AG20443 (cell line): ENCODE measurements around the gene THPO.

Source experiments
- DNase-seq: peaks from one replicate; pipeline ENCODE4 v3.0.0; 2012; ENCODE audit warnings: low spot score, mixed read lengths

Gene THPO

DNA sequence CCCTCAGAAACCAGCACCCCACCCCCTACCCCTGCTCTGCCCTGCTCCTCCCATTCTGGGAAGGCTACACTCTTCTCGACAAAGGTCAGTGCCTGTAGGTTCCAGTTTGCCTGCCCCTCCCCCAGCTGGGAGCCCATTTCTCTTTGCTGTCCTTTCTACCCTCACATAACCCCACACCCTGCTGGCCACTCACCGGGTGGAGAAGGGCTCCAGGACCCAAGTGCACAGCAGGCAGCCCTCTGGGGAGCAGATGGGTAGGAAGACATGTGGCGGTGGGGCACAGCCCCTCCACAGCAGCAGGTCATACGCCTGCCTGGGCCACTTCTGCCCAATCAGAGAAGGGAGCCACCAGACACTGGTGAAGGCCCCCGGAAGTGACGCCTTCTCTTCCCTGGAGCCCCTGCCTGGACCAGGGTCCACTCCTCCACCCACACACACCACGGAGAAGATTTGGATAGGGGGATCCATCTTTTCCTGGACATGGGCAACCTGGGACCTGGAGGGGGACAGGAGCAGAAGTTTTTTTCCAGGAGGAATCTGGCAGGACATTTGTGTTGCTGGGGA lies at the start of gene THPO:
TSS of gene THPO (minus strand) at position 326 of the 564 bp plus-strand sequence. CDS start 1,948 bp downstream, outside the sequence.
- no peak for DNase-seq

GRCh38 chr3:184426691-184427141 lies 48.7 kb upstream of the THPO start:
- no peak for DNase-seq

GRCh38 chr3:184423561-184423960 lies 45.6 kb upstream of the THPO start:
- DNase-seq: no peak

DNA sequence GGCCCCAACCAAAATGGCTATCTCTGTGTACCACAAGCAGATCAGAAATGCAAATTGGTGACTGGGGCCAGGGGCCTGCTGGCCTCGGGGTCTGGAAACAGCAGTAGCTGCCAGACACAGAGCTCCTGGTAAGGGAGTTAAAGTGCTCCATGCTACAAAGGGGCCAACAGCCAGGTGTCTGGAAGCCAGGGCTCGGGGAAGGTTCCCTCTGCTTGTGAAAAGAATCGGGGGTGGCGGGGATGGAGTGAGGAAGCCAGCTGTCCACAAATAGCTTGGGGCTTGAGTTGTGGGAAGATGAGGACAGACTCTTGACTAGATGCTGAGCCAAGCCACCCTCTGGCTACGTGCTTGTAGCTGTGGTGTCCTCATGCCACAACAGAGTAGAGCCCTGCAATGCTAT lies 41.2 kb upstream of the THPO start:
- DNase-seq: no peak

DNA sequence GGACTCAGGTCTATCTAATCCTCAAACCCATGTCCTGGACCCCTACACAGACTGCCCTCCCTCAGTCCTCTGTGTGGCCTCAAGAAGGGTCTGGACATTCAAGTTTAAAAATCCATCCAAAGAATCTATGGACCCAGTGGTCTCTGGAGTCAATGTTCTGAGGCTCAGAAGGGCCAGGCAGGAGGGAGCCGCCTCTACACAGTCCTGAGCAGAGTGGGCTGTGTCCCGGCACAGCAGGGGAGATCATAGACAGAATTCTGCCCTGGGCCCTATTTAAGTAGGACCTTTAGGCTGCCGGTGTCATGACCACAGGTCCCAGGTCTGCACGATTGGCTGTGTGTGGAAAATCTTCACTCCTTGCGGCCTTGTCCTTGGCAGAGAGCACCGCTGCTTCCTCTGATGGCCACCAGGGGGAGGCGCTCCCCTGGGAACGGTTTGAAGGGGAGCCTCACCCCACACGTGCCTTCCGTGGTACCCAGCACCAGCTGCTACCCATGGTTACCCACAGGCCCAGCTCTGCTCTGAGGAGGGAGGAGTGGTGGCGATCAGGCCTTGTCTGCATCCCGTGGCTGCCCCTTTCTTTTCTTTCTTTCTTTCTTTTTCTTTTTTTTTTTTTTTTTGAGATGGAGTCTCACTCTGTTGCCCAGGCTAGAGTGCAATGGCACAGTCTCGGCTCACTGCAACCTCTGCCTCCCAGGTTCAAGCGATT lies 39.8 kb upstream of the THPO start:
- peak; percentile 89 for DNase-seq

- DNase-seq: no peak
Observed at GRCh38 chr3:184415203-184415490, 37.1 kb upstream of the THPO start.

DNA sequence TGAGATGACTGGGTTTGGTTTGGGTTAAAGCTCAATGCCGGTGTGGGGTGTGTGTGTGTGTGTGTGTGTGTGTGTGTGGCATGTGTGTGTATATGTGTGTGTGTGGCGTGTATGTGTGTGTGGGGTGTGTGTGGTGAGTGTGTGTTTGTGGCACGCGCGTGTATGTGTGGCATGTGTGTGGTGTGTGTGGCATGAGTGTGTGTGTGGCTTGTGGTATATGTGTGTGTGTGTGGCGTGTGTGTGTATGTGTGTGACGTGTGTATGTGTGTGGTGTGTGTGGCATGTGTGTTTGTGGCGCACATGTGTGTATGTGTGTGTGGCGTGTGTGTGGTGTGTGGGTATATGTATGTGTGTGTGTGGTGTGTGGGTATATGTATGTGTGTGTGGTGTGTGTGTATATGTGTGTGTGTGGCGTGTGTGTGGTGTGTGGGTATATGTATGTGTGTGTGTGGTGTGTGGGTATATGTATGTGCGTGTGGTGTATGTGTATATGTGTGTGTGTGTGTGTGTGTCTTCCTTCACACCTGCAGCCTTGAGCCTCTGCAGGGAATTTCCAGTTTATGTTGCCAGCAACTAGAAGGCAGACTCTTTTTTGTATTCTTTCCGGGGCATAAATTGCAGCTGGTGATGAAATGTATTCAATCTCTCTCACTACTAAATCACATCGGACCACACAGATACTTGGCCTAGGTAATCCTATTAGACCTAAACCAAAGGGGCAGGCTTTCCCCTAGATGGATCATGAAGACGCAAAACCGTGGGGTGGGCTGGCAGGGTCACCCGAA lies 36.6 kb upstream of the THPO start:
- DNase-seq: no peak

DNA sequence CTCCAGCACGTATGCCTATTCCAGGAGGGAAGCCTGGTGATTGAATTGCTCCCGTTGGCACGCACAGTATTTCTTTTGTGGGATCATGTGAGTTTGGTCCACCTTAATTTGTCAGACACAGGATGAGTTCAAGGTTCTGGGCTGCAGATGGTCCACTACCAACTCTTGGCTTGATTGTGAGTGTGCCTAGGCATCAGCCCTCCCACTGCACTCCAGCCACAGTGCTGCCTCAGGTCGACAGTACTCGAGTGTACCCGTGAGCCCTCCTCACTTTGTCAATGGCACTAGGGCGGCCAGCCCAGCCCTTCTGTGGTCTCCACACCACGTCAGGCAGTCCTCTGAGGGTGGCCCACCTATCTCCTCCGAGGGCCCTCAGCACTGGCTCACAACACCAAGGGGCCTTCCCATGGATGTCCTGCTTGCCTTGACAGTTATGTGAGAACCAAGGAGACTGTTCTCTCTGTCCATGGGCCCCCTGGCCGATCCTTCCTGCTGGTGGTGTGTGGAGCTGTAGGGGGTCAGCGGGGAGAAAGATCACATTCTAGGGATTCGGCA lies 32.0 kb upstream of the THPO start:
- no peak for DNase-seq

GRCh38 chr3:184409331-184409926 lies 31.4 kb upstream of the THPO start:
- no peak for DNase-seq

GRCh38 chr3:184405075-184406030 lies 27.3 kb upstream of the THPO start:
- DNase-seq: no peak

DNA sequence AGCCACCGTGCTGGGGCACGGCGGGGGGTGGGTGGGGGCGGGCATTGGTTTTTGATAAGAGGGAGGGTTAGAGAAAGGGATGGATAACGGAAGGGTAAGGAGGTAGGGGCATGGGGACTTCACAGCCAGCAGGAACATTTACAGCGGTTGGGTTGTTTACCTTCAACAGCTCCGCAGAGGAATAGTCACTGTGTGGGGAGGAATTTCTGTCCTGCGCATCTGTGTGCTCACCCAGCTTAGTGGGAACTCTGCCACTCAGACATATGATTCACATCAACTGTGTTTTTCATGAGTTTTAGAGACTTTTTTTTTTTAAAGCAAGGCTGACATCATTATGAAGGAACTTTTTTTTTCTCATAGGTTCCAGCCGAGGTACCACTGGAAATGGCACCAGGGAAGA lies 21.4 kb upstream of the THPO start:
- peak; percentile 93 for DNase-seq

GRCh38 chr3:184395320-184395660 lies 17.3 kb upstream of the THPO start:
- no peak for DNase-seq

- DNase-seq: no peak
Observed at GRCh38 chr3:184391266-184391665, 13.3 kb upstream of the THPO start.

DNA sequence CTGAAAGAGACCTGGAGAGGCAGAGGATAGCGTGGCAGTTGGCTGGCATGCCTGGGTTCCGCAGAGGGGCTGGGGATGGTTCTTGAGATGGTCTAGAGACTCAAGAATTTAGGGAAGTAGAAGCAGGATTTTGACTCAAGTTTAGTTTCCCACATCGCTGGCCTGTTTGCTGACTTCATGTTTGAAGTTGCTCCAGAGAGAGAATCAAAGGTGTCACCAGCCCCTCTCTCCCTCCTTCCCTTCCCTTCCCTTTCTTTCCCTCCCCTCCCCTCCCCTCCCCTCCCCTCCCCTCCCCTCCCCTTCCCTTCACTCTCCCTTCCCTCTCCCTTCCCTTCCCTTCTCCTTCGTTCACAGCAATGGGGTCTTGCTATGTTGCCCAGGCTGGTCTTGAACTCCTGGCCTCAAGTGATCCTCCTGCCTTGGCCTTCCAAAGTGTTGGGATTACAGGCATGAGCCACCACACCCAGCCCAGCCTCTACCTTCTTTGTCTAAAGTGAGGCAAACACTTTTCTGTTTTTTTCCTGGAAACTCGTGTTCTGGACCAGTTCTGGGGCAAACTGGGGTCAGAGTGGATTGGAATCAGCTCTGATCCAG lies 12.0 kb upstream of the THPO start:
- DNase-seq: no peak

- DNase-seq: no peak
Observed at GRCh38 chr3:184389384-184389783, 11.4 kb upstream of the THPO start.

DNA sequence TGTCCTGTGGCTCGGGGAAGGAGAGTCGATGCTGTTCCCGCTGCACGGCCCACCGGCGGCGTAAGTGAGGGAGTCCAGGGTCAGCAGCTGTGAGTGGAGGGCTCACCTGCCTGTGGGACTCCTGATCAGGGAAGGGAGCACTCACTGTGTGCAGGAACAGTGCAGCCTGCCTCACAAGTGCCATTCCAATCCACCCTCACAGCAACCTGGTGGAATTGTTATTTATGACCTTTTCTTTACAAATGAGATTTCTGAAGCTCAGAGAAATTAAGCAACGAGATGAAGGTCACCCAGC lies 10.9 kb upstream of the THPO start:
- no peak for DNase-seq

GRCh38 chr3:184388164-184388935 lies 10.3 kb upstream of the THPO start:
- no peak for DNase-seq

DNA sequence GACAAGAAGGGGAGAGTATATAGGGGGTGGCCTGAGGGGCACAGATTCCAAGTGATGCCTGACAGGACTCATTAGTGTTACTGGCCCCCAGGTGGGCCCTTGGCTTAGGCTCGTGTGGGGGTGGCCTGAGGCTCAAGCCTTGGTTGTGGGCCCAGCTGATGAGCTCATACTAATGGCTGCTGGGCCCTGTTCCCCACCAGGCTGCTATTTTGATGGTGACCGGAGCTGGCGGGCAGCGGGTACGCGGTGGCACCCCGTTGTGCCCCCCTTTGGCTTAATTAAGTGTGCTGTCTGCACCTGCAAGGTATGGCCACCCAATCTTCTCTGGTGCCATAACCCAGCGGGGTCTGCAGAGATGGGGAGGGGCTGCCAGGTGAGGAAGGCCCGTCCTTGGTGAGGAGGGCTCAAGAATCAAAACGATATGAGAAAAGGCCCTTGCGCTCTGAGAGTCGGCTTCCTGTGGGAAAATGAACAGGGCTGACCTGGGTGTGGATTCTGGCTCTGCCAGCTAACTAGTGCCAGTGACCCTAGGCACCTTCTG lies 9.2 kb upstream of the THPO start:
- DNase-seq: no peak

DNA sequence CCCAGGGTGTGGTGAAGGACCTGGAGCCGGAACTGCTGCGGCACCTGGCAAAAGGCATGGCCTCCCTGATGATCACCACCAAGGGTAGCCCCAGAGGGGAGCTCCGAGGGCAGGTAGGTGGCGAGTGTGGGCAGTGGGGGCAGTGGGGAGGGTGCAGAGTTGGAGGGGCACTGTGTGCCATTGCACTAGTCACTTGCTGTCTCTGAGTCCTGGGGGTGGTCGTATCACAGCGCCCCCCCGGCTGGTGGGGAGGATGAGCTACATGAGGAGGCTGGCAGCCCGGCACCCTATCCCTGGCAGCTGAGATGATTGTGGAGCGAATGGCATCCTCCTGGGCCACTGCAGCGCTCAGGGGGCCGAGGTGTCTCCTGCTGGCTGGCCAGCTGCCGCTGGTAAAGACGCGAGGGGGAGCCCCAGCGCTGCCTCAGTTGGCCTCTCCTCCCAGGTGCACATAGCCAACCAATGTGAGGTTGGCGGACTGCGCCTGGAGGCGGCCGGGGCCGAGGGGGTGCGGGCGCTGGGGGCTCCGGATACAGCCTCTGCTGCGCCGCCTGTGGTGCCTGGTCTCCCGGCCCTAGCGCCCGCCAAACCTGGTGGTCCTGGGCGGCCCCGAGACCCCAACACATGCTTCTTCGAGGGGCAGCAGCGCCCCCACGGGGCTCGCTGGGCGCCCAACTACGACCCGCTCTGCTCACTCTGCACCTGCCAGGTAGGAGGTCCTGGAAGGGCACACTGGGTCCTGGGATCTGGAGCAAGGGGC lies 8.2 kb upstream of the THPO start:
- DNase-seq: no peak
